ENCODE data around the gene PGBD5. TPM values are rescaled to one million over a fixed set of nuclear protein-coding genes. Genes with fewer than 3 reads are reported as not detected.

Gene PGBD5
- total RNA-seq, 1 donor from 2014 or later = 14.7 TPM

- H3K36me3 Mint-ChIP-seq (ENCODE audit: low read depth, unreplicated experiment) = peaks cover 26% of the 10 kb centered on the region
- TF ChIP-seq EZH2 (IDR thresholded peaks at IDR 0.05; ENCODE audit: insufficient read depth, low read length) (no peak), CTCF (IDR thresholded peaks at IDR 0.05; ENCODE audit: insufficient read depth, low read depth, low read length) (no peak)
- Histone ChIP-seq H3K4me1 (ENCODE audit: insufficient read depth, low read length) (no peaks in the 10 kb centered on the region), H3K27me3 (ENCODE audit: insufficient read depth, low read length) (no peaks in the 10 kb centered on the region), H3K79me2 (ENCODE audit: insufficient read depth, low read length) (no peaks in the 10 kb centered on the region), H3K36me3 (ENCODE audit: insufficient read depth, low read length) (no peaks in the 10 kb centered on the region), H2AFZ (ENCODE audit: low read depth, low read length) (no peak overlapping the region), H4K20me1 (ENCODE audit: insufficient read depth, low read length) (no peaks in the 10 kb centered on the region), H3K4me3 (ENCODE audit: insufficient read depth, low read depth, low read length) (no peak overlapping the region), H3K27ac (ENCODE audit: low read depth, low read length) (no peak overlapping the region), H3K9me3 (ENCODE audit: insufficient read depth, low read depth, low read length) (no peaks in the 10 kb centered on the region), H3K4me2 (ENCODE audit: low read length) (no peak overlapping the region), H3K9ac (ENCODE audit: low read length) (no peak overlapping the region)
- FAIRE-seq (no peak), DNase-seq (ENCODE audit: low read depth) (no peak)
- H3K4me1 Mint-ChIP-seq (ENCODE audit: low read depth, unreplicated experiment) = peaks cover 1% of the 10 kb centered on the region
- no peak overlapping the region for H3K27ac Mint-ChIP-seq (ENCODE audit: unreplicated experiment)
- no peak overlapping the region for H3K4me3 Mint-ChIP-seq (ENCODE audit: unreplicated experiment)
- H3K9me3 Mint-ChIP-seq (ENCODE audit: unreplicated experiment) = no peaks in the 10 kb centered on the region
- H3K27me3 Mint-ChIP-seq (ENCODE audit: low read depth, unreplicated experiment) = no peaks in the 10 kb centered on the region
Observed at GRCh38 chr1:230284891-230285290, 141.2 kb downstream of the PGBD5 start.

GRCh38 chr1:230283678-230284077, 142.5 kb downstream of the PGBD5 start:
- peaks cover 30% of the 10 kb centered on the region for H3K36me3 Mint-ChIP-seq (ENCODE audit: low read depth, unreplicated experiment)
- Histone ChIP-seq H3K4me2 (ENCODE audit: low read length) (no peak overlapping the region), H3K27ac (ENCODE audit: low read depth, low read length) (no peak overlapping the region), H3K9me3 (ENCODE audit: insufficient read depth, low read depth, low read length) (no peaks in the 10 kb centered on the region), H4K20me1 (ENCODE audit: insufficient read depth, low read length) (no peaks in the 10 kb centered on the region), H2AFZ (ENCODE audit: low read depth, low read length) (no peak overlapping the region), H3K4me1 (ENCODE audit: insufficient read depth, low read length) (no peaks in the 10 kb centered on the region), H3K79me2 (ENCODE audit: insufficient read depth, low read length) (no peaks in the 10 kb centered on the region), H3K9ac (ENCODE audit: low read length) (no peak overlapping the region), H3K36me3 (ENCODE audit: insufficient read depth, low read length) (peaks cover 3% of the 10 kb centered on the region), H3K4me3 (ENCODE audit: insufficient read depth, low read depth, low read length) (no peak overlapping the region), H3K27me3 (ENCODE audit: insufficient read depth, low read length) (no peaks in the 10 kb centered on the region)
- no peak overlapping the region for H3K4me3 Mint-ChIP-seq (ENCODE audit: unreplicated experiment)
- H3K9me3 Mint-ChIP-seq (ENCODE audit: unreplicated experiment) = no peaks in the 10 kb centered on the region
- TF ChIP-seq CTCF (IDR thresholded peaks at IDR 0.05; ENCODE audit: insufficient read depth, low read depth, low read length) (no peak), EZH2 (IDR thresholded peaks at IDR 0.05; ENCODE audit: insufficient read depth, low read length) (no peak)
- H3K4me1 Mint-ChIP-seq (ENCODE audit: low read depth, unreplicated experiment) = peaks cover 1% of the 10 kb centered on the region
- no peak overlapping the region for H3K27ac Mint-ChIP-seq (ENCODE audit: unreplicated experiment)
- FAIRE-seq (no peak), DNase-seq (ENCODE audit: low read depth) (no peak)
- H3K27me3 Mint-ChIP-seq (ENCODE audit: low read depth, unreplicated experiment) = no peaks in the 10 kb centered on the region

- Histone ChIP-seq H2AFZ (ENCODE audit: low read depth, low read length) (no peak overlapping the region), H3K4me3 (ENCODE audit: insufficient read depth, low read depth, low read length) (no peak overlapping the region), H3K9me3 (ENCODE audit: insufficient read depth, low read depth, low read length) (no peaks in the 10 kb centered on the region), H3K4me2 (ENCODE audit: low read length) (no peak overlapping the region), H3K9ac (ENCODE audit: low read length) (no peak overlapping the region), H3K36me3 (ENCODE audit: insufficient read depth, low read length) (peaks cover 3% of the 10 kb centered on the region), H3K79me2 (ENCODE audit: insufficient read depth, low read length) (no peaks in the 10 kb centered on the region), H3K4me1 (ENCODE audit: insufficient read depth, low read length) (no peaks in the 10 kb centered on the region), H4K20me1 (ENCODE audit: insufficient read depth, low read length) (peaks cover 5% of the 10 kb centered on the region), H3K27me3 (ENCODE audit: insufficient read depth, low read length) (no peaks in the 10 kb centered on the region), H3K27ac (ENCODE audit: low read depth, low read length) (no peak overlapping the region)
- Mint-ChIP-seq H3K27ac (ENCODE audit: unreplicated experiment) (no peak overlapping the region), H3K9me3 (ENCODE audit: unreplicated experiment) (no peaks in the 10 kb centered on the region), H3K4me3 (ENCODE audit: unreplicated experiment) (no peak overlapping the region), H3K27me3 (ENCODE audit: low read depth, unreplicated experiment) (no peaks in the 10 kb centered on the region), H3K4me1 (ENCODE audit: low read depth, unreplicated experiment) (peaks cover 5% of the 10 kb centered on the region), H3K36me3 (ENCODE audit: low read depth, unreplicated experiment) (peaks cover 31% of the 10 kb centered on the region)
- TF ChIP-seq CTCF (IDR thresholded peaks at IDR 0.05; ENCODE audit: insufficient read depth, low read depth, low read length) = no peak
- TF ChIP-seq EZH2 (IDR thresholded peaks at IDR 0.05; ENCODE audit: insufficient read depth, low read length) = no peak
- FAIRE-seq = no peak
- no peak for DNase-seq (ENCODE audit: low read depth)
Observed at GRCh38 chr1:230282157-230282556, 144.0 kb downstream of the PGBD5 start.

All from astrocyte (in vitro differentiated cells and primary cell).